PC-9 (cell line): ENCODE results near the gene FSTL1.

ENCODE experiments used
- CTCF ChIP-seq: fragments of 200-600 bp; sonication (generic); conservative IDR thresholded peaks from 2 replicates; pipeline ENCODE4 v1.6.1; 2017; ENCODE audit warnings: mixed run types, antibody characterized with exemption, mild to moderate bottlenecking, moderate library complexity
- EZH2 ChIP-seq: fragments of 200-600 bp; sonication (generic); IDR thresholded peaks from 2 replicates; pipeline ENCODE4 v1.8.0; 2017; ENCODE audit warnings: antibody characterized with exemption, low read depth

GRCh38 chr3:120470870-120471269 lies 20.1 kb upstream of the FSTL1 start:
- TF ChIP-seq CTCF (no peak), EZH2 (no peak)
